ENCODE measurements around the gene FLG2. TPM values are rescaled to one million over a fixed set of nuclear protein-coding genes. Genes with fewer than 3 reads are reported as not detected.
A peak's percentile ranks its signal among the peaks of the same experiment; 100 is the strongest.

FLG2 gene
- total and polyA plus RNA-seq, 9 of the 15 experiments (the other 6 are each of a cell fraction or from before 2014, with no cell fraction given): not detected

GRCh38 chr1:152394151-152394550 is 34.3 kb upstream of the FLG2 start:
- TF ChIP-seq GATA2 (CRISPR knock-in tag; IDR thresholded peaks at IDR 0.05): no peak
- no peak for TF ChIP-seq TOE1 (IDR thresholded peaks at IDR 0.05; ENCODE audit: borderline replicate concordance)
- TF ChIP-seq TOE1 (CRISPR knock-in tag; IDR thresholded peaks at IDR 0.05; ENCODE audit: borderline replicate concordance, low read depth): no peak
- TF ChIP-seq SLC30A9 (CRISPR knock-in tag; IDR thresholded peaks at IDR 0.05): no peak
- no peak for TF ChIP-seq ZNF584 (CRISPR knock-in tag; IDR thresholded peaks at IDR 0.05; ENCODE audit: low read depth)
- Histone ChIP-seq H3K4me2 (ENCODE audit: insufficient read depth, low read length) (no peak overlapping the region), H3K9me3 (replicated peaks; ENCODE audit: control insufficient read depth, insufficient read depth, low read depth, low read length) (no peaks in the 10 kb centered on the region), H3K27ac (ENCODE audit: extremely low read depth, low read depth, low read length) (no peak overlapping the region), H3K4me3 (no peak overlapping the region), H4K20me1 (replicated peaks; ENCODE audit: control insufficient read depth, insufficient read depth, low read length) (no peaks in the 10 kb centered on the region), H2AFZ (ENCODE audit: low read depth, low read length) (no peak overlapping the region), H3K79me2 (ENCODE audit: control insufficient read depth, insufficient read depth, low read length) (no peaks in the 10 kb centered on the region), H3K36me3 (ENCODE audit: control insufficient read depth, insufficient read depth, low read length) (no peaks in the 10 kb centered on the region), H3K4me1 (replicated peaks in 1 of 2; ENCODE audit: control insufficient read depth in 2 of 2, insufficient read depth in 2 of 2, low read length in 2 of 2) (no peaks in the 10 kb centered on the region), H3K27me3 (ENCODE audit: control insufficient read depth in 2 of 2, insufficient read depth in 2 of 2, low read length in 2 of 2) (no peaks in the 10 kb centered on the region), H3K9ac (ENCODE audit: insufficient read depth in 1 of 2, low read depth in 2 of 2, low read length in 2 of 2) (no peak overlapping the region), H3K9me1 (ENCODE audit: control insufficient read depth, insufficient read depth, low read length) (no peaks in the 10 kb centered on the region)
- FAIRE-seq (no peak), ATAC-seq (no peak), DNase-seq (ENCODE audit: extremely low read depth in 1 of 4, low spot score in 3 of 4) (no peak)
- WGBS (ENCODE audit: insufficient coverage, low coverage, missing lambda C conversion rate): 0% methylated on average over 1 of the region's 1 CpG
- in situ Hi-C loops (cut with MboI): no loop called here
- CTCF ChIA-PET (ENCODE audit: low intra/inter-chr PET ratio): no interaction called here
- intact Hi-C loops (cut with micrococcal nuclease): no loop called here
- POLR2A ChIA-PET: no interaction called here
- no TSS peak for BruUV-seq (replicated peaks)

GRCh38 chr1:152392909-152393308 is 33.1 kb upstream of the FLG2 start:
- no TSS peak for BruUV-seq (replicated peaks)
- intact Hi-C loops (cut with micrococcal nuclease): no loop called here
- no peaks in the 10 kb centered on the region for H3K9me1 ChIP-seq (ENCODE audit: control insufficient read depth, insufficient read depth, low read length)

More at GRCh38 chr1:152392909-152393308, 33.1 kb upstream of the FLG2 start:
- Histone ChIP-seq H3K36me3 (ENCODE audit: control insufficient read depth, insufficient read depth, low read length) (no peaks in the 10 kb centered on the region), H2AFZ (ENCODE audit: low read depth, low read length) (no peak overlapping the region), H3K9ac (ENCODE audit: insufficient read depth in 1 of 2, low read depth in 2 of 2, low read length in 2 of 2) (no peak overlapping the region), H3K27me3 (ENCODE audit: control insufficient read depth in 2 of 2, insufficient read depth in 2 of 2, low read length in 2 of 2) (no peaks in the 10 kb centered on the region), H3K27ac (ENCODE audit: extremely low read depth, low read depth, low read length) (no peak overlapping the region), H3K9me3 (replicated peaks; ENCODE audit: control insufficient read depth, insufficient read depth, low read depth, low read length) (no peaks in the 10 kb centered on the region), H3K4me1 (replicated peaks in 1 of 2; ENCODE audit: control insufficient read depth in 2 of 2, insufficient read depth in 2 of 2, low read length in 2 of 2) (no peaks in the 10 kb centered on the region), H3K4me3 (no peak overlapping the region), H3K79me2 (ENCODE audit: control insufficient read depth, insufficient read depth, low read length) (no peaks in the 10 kb centered on the region), H4K20me1 (replicated peaks; ENCODE audit: control insufficient read depth, insufficient read depth, low read length) (no peaks in the 10 kb centered on the region), H3K4me2 (ENCODE audit: insufficient read depth, low read length) (no peak overlapping the region)
- no peak for FAIRE-seq
- ChIA-PET CTCF (ENCODE audit: low intra/inter-chr PET ratio) (no interaction called here), POLR2A (no interaction called here)
- in situ Hi-C loops (cut with MboI): no loop called here
- ATAC-seq: no peak
- DNase-seq (ENCODE audit: extremely low read depth in 1 of 4, low spot score in 3 of 4): no peak
- WGBS (ENCODE audit: insufficient coverage, low coverage, missing lambda C conversion rate): 0% methylated on average over 2 of the region's 2 CpGs
- no peak for TF ChIP-seq TAL1 (IDR thresholded peaks at IDR 0.05)
- peak; percentile 53 for TF ChIP-seq TEAD4 (IDR thresholded peaks at IDR 0.05; ENCODE audit: low read length)
- TF ChIP-seq TEAD4 (CRISPR knock-in tag; IDR thresholded peaks at IDR 0.05; ENCODE audit: borderline replicate concordance): no peak
